CD4-positive, alpha-beta T cell treated with Interleukin-15 for 1 hour (primary cell): ENCODE measurements around the gene CREBBP.

Experiments
- DNase-seq: peaks from one replicate; pipeline ENCODE4 v3.0.0-alpha.2; 2020

The CREBBP gene

DNA sequence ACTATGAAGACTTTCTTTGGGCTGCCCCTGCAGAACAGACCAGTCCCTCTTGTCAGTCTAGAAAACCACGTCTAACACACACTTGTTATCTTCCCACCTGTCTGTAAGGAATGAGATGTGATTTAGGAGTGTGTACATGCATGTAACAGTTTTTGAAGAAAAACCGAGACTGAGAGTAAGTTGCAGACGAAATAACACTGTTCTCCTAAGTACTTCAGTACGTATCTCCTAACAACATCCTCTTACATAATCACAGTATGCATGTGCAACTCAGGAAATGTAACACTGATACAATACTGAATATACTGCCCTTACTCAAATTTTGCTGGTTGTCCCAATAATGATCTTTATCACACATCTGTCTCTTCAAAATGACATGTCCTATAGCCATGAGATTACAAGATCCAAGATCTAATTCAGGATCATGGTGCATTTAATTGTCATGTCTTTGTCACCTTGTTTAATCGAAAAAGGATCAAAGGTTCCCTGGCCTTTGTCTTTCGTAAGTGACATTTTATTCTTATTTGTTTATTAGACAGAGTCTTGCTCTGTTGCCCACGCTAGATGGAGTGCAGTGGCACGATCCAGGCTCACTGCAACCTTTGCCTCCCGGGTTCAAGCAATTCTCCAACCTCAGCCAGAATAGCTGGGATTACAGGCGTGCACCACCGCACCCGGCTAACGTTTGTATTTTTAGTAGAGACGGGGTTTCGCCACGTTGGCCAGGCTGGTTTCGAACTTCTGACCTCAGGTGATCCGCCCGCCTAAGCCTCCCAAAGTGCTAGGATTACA is 25.6 kb downstream of the CREBBP start:
- no peak for DNase-seq

DNA sequence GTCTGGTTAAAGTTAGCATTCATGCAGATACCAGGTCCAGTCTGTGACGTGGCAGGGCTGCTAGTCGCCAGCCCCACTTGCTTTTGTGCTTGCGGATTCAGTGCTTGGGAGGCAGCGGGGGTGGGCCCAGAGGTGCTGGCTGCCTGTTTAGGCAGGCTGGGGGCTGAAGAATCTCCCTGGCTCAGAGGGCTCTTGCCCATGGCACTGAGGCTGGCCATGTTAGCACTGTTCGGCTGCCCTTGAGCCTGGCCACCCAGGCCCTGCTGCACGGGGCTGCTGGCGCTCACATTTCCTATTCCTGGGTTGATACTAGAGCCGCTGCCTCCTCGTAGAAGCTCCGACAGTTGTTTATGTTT is 30.0 kb downstream of the CREBBP start:
- DNase-seq: no peak

DNA sequence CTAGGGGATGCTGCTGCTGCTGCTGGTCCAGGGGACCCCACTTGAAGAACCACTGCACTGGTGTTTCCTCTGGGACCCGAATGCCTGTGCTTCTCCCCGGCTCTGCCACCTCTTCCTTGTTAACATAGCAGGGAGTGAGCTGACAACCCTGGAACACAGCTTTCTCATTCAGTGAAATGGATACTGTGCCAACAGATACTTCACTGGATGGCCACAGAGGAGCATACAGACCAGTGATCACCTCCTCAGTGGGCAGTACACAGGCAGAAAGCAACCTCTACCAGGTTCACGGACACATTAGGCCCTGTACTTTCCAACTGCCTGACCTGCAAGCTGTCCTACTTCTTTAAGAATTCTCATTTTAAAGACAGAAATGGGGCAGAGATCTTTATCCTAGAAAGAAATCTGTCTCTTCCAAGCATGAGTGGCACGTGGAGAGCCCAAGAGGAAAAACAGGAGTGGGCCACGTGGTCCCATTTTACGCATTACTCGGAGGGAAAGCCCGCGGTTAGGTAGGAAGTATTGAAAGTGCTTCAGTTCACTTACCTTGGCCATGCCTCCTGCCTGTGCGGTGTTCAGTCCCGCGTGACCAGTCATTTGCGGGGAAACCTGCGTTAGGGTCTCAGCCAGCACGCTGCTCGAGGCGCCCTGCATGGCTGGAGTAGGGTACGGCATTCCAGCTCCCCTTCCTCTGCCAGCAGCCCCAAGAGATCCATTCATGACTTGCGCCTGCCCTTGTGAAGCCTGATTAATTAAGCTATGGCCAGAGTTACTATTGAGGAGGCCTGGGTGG is 30.6 kb downstream of the CREBBP start:
- DNase-seq: no peak

DNA sequence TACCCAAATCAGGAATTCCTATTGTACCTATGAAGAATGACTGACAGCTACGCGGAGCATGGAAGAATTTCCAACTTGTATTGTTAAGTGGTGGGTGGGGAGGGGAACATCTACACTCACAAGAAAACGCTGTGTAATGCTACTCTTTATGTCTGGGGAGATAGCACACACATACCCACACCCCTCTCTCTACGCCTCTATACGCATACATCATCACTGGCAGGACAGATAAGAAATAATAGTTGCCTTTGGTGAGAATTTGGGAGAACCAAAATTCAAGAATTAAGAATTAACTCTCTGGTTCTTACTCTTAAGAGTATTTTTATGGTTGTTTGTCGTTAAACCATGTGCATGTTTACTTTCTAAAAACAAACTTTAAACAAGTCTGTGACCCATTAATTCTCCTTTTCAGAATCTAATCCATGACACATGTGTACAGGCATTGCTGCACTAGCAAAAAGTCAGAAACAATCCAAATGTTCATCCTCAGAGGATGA is 33.9 kb downstream of the CREBBP start:
- no peak for DNase-seq

DNA sequence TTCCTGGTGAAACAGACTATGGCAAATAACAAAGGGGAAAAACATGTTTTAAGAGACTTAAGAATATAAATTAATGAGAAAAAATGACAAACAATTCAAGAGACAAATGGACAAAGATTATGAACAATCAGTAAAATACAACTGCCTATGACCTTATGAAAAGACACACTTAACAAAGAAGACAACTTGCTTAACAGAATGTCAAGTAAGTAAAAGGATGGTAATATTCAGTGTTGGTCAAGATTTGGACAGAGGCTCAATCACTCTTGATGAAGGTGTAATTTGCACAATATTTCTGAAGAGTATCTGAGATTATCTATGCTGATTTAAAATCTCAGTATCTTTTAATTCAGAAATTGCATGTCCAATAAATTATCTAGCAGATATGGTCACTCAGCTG is 34.4 kb downstream of the CREBBP start:
- DNase-seq: no peak

DNA sequence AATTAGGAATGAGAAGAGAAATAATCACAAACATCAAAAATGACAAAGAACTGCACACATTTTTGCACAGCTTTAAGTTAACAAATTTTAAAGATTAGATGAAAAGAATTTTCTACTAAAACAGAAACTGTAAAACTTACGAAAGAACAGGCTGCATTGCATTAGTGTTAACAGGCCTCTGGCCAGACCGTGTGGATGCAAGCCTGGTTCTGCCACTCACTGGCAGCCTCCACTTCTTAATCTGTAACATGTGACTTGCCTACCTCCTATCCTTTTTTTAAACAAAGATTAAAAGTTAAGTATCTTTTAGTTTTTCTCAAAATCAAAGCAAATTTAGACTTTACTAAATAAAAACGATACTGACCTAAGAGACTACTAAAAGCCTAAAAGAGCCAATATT is 37.5 kb downstream of the CREBBP start:
- DNase-seq: no peak

DNA sequence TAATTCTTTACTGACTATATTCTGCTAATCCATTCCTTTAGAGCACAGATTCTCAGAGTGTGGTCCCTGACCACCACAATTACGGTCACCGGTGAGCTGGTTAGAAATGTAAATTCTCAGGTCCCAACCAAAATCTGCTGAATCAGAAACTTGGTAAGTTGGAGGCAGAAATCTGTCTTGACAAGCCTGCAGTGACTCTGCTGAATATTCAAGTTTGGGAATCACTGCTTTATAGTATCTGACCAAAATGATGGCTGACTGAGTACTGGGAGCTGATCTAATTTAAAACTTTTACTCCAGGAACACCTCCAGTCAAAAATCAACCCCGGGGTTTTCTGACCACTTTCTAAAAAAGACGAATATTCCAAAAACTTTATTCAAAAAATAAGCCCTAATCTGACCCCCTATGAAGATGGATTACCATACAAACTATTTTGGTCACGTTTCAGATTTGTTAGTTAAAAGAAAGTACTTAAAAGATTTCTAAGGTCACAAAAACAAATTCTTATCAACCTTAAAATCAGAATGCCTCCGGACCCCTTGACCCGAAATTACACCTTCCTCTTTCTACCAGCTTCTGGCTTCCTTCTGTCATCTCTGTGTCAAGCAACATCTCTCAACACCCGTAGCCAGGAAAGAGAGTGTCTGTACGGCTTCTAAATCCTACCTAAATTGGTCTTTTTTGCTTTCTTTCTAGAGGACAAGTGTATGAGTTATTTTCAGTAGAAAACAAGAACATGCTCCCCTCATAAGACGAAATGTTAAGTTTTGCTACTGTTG is 38.6 kb downstream of the CREBBP start:
- no peak for DNase-seq

DNA sequence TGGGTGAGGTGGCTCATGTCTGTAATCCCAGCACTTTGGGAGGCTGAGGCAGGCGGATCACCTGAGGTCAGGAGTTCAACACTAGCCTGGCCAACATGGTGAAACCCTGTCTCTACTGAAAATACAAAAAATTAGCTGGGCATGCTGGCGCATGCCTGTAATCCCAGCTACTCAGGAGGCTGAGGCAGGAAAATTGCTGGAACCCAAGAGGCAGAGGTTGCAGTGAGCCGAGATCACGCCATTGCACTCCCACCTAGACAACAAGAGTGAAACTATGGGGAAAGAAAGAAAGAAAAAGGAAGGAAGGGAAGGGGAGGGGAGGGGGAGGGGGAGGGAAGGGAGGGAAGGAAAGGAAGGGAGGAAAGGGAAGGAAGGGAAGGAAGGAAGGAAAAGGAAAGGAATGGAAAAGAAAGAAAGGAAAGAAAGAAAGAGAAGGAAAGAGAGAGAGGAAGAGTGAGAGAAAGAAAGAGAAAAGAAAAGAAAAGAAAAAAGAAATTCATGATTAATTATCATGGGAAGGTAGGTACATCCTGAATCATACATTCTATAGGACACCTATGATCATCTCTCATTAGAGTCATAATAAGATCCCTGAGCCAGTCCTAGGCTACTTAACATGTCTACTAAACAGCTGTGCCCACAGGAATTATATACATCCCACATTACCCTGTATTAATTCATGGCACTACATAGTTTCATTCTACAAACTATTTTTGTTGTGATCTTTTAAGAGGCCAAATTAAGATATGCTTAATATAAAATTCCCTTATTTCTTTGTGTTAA is 40.9 kb downstream of the CREBBP start:
- no peak for DNase-seq

DNA sequence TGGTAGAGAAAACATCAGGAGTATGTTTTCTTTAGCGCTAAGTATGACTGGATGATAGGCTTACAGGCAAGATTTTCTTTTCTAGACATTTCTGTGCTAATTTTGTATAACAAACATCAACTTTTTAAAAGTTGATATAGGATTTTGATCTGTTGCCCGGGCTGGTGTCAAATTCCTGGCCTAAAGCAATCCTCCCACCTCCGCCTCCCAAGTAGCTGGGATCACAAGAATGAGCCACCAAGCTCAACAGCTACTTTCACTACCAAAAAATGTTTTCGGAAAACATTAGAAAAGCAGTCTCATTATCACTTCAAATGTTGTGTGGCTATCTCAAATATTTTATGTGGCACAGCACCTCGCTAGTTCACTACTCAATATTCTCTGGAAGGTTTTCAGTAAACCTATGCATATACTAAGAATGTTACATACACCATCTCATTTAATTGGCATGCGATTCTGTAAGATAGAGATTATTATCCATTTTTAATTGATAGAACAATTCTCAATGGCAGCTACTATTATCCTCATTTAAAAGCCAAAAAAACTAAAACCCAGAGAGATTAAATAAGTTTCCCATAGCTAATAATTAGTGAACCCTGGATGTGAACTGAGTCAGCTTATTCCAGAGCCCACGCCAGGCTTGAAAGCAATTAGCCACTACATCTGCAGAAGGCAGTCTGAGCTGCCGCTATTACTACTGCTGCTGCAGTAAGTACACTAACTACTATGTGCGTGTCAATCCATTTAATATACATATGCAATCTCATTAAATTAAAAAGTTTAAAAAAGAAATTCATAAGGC is 41.7 kb downstream of the CREBBP start:
- no peak for DNase-seq

DNA sequence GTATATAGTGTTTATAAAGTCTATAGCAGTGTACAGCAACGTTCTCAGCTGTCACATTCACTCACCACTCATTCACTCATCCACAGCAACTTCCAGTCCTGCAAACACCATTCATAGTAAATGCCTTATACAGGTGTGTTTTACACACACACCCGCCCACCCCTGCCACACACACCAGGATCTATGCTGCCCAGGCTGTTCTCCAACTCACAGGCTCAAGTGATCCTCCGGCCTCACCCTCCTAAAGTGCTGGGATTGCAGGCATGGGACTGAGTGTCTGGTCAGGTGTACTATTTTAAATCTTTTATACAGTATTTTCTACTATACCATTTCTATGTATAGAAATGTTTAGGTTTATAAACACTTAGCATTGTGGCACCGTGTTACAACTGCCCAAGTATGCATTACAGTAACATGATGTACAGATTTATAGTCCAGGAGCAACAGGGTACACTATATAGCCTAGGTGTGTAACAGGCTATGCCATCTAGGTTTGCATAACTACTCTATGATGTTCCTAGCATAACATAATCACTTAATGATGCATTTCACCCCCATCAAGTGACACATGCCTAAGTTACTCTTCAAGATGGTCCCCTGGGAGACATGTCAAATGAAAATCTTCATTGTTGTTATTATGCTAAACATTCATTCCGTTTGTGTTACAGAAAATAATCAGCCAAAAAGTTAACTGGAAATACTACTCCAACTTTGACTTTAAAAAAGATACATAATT is 42.5 kb downstream of the CREBBP start:
- no peak for DNase-seq

DNA sequence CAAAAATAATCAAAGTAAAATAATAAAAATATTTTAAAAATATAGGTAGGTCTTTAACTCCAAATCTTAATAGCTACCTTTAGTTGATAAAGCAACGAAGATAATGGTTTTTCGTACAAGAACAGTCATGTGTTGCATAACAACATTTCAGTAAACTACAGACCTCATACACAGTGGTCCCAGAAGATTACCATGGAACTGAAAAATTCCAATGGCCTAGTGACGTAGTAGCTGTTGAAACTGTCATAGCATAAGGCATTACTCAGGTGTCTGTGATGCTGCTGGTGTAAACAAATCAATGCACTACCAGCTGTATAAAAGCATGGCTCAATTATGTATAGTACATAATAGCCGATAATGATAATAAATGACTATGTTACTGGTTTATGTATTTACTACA is 43.9 kb downstream of the CREBBP start:
- DNase-seq: no peak

DNA sequence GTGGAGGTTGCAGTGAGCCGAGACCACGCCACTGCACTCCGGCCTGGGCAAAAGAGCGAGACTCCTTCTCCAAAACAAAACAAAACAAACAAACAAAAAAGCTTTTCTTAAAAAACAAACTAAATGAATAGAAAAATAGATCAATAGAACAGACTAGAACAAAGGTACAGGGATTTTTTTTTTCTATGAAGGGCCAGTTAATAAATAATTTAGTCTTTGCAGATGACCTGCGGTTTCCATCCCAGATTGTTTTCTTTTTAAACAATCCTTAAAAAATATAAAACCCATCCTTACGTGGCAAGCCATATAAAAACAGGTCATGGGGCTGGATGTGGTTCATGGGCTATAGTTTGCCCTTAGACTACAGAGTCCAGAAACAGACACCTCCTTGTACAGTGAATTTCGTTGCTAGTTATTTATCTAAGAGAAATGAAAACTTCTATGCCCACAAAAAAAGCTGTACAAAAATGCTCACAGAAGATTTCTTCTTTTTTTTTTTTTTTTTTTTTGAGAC is 45.4 kb downstream of the CREBBP start:
- no peak for DNase-seq

DNA sequence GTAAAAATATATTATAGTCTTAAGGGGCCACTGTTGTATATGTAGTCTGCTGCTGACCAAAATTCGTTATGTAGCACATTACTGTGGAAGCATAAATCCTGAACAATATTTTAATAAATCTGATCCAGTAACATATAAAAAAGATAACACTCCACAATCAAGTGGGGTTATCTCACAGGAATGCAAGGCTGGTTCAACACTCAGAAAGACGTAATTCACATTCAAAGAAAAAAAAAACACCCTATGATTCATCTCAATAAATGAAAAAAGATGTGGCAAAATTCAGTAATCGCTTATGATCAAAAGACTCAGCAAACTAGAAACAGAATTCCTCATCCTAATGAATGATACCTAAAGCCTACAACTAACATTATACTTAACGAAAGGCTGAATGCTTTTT is 47.8 kb downstream of the CREBBP start:
- DNase-seq: no peak

DNA sequence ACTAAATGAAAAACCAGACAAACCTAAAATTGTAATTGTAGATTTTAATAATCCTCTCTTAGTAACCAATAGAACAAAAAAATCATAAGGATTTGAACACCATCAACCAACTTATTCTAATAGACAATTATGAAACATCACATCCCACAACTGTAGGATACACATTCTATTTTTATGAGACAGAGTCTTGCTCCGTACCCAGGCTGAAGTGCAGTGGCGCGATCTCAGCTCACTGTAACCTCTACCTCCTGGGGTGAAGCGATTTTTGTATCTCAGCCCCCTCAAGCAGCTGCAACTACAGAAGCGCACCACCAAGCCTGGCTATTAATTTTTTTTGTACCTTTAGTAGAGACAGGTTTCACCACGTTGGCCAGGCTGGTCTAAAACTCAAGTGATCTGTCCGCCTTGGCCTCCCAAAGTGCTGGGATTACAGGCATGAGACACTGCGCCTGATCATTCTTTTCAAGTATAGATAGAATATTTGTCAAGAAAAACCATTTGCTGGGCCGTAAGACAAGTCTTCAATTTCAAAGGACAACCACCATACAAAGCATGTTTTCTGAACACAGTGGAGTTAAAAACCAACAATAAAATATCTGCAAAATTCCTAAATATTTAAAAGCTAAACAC is 49.8 kb downstream of the CREBBP start:
- DNase-seq: no peak

DNA sequence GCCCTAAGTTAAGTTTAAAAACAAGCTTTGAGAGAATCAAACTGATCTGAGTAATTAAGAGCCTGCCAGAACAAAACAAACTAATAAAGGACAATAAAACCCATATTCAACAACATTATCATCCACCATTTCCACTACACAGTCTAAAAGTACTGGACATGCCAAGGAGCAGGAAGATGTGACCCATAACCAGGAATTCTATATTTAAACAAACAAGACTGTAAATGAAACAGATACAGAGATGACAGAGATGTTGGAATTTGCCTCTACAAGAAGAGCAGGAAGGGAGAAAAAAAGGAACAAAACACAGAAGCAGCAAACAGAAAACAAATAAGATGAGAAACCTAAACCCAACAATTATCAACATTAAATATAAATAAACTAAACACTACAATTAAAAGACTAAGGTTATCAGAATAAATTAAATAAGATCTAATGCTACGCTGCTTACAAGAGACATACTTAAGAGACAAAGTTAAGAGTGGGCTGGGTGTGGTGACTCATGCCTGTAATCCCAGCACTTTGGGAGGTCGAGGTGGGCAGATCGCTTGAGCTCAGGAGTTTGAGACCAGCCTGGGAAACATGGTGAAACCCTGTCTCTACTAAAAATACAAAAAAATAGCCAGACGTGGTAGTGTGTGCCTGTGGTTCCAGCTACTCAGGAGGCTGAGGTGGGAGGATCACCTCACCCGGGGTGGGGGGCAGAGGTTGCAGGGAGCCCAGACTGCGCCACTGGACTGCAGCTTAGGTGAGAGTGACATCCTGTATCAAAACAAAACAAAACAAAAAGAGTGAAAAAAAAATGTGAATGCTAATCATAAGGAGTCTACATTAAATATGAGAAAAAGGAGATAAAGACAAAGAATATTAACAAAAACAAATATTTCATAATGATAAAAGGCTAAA is 50.6 kb downstream of the CREBBP start:
- no peak for DNase-seq

DNA sequence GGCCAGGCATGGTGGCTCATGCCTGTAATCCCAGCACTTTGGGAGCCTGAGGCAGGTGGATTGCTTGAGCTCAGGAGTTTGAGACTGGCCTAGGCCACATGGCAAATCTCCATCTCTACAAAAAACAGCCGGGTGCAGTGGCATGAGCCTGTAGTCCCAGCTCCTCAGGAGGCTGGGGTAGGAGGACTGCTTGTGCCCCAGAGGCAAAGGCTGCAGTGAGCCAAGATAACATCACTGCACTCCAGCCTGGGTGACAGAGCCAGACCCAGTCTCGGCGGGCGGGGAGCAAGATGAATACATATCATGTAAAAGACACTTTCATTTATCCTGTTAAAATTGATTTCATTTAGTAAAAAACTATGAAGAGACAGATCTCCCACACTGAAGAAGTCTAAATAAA is 54.6 kb downstream of the CREBBP start:
- no peak for DNase-seq

DNA sequence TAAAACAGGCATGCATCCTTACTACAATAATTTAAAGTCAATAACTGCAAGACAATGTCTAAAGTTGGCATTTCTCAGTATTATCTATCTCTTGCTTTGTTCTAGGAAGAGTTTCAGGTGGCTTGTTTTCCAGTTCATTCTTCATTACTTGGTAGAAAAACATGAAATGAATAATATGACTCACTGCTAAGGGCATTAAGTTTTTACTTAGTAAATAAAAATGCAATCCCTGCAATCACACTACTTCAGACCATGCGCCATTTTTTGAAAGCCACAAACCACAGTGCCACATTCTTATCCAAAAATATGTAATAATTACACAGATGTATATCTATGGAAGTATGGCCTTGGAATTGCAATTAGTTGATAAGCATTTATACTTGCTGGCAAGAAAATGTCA is 55.4 kb downstream of the CREBBP start:
- no peak for DNase-seq

DNA sequence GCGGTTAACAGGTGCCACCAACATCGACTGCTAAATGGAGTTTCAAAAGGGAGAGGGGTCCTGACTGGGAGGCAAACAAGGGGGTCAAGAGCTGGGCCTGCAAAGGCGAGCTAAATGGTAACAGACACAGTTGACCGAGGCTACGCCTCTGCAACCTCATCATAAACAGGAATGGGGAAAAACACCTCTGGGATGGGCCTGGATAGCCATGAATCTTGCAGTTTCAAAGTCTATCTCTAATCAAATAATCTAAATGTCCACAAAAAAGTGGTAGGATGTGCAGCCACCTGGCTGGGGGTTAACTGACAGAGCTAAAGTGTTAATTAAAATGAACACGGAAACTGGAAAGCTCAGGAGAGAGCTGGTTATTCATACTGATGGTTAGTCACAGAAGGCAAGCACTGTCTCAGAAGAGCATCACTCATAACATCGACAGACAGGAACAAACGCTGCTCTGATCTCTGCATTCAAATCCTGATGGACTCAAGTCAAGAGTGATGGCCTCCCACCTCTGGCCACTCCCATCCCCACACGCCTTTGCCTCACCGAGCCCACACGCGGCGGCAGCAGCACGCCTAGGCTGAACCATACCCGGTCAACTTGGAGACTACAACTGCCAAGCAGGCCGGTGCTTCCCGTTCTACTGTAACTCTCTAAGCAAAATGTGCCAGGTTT is 56.3 kb downstream of the CREBBP start:
- DNase-seq: no peak

DNA sequence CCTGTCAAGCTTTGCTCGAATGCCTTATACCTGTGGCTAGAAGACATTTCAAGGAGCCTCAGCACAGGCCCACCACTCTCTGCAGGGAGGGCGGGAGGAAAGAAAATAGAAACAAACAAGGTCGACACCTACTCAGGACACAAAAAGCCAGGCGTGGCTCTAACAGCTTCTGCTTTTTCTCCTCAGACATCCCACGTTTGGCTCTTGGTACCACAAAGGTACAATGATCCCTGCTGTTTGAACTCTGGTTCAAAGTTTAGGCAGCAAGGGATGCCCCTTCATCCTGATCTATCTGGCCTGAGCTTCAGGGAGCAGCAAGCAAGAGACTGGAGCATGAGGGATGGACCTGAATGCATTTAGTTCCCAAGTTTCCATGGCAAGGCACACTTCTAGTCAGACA is 57.1 kb downstream of the CREBBP start:
- DNase-seq: no peak
